Astrocyte of the spinal cord (primary cell): Measurements from ENCODE around the gene WAS.

Experiments used
- DNase-seq: peaks from one replicate; pipeline ENCODE4 v3.0.0; 2011; ENCODE audit warnings: low read depth, low spot score
- H3K4me3 ChIP-seq: 2 replicates; pipeline ENCODE4 v1.5.1; 2011; ENCODE audit warnings: low read depth, mild to moderate bottlenecking, low read length, moderate library complexity
- CTCF ChIP-seq: IDR thresholded peaks from 2 replicates; pipeline ENCODE4 v1.5.1; 2012; ENCODE audit warnings: low read depth, mild to moderate bottlenecking, low read length, inconsistent platforms
- in situ Hi-C: cut with HindIII; loops from 2 replicates; pipeline ENCODE4 v1.10.0; 2017; ENCODE audit warnings: low sequenced_read_pairs

Gene WAS

GRCh38 chrX:48703228-48703627, 19.6 kb downstream of the WAS start:
- DNase-seq = no peak
- no peak for TF ChIP-seq CTCF
- H3K4me3 ChIP-seq = no peak overlapping the region
- in situ Hi-C loops = no loop called here

- no peak overlapping the region for H3K4me3 ChIP-seq
- in situ Hi-C loops = no loop called here
- peak; percentile 19 for DNase-seq
- no peak for TF ChIP-seq CTCF
These were observed 20.3 kb downstream of the WAS start for GRCh38 chrX:48703642-48704481.

- TF ChIP-seq CTCF = no peak
- H3K4me3 ChIP-seq = no peak overlapping the region
- no peak for DNase-seq
- in situ Hi-C loops = no loop called here
These were observed 22.3 kb downstream of the WAS start for GRCh38 chrX:48705871-48706270.

- no peak overlapping the region for H3K4me3 ChIP-seq
- TF ChIP-seq CTCF = no peak
- in situ Hi-C loops = no loop called here
- no peak for DNase-seq
These were observed 26.0 kb downstream of the WAS start for GRCh38 chrX:48709522-48710112.

GRCh38 chrX:48711162-48711928, 27.7 kb downstream of the WAS start:
- no peak for DNase-seq
- H3K4me3 ChIP-seq = no peak overlapping the region
- in situ Hi-C loops = no loop called here
- TF ChIP-seq CTCF = no peak

GRCh38 chrX:48711929-48712505, 28.4 kb downstream of the WAS start:
- in situ Hi-C loops = no loop called here
- DNase-seq = no peak
- no peak for TF ChIP-seq CTCF
- H3K4me3 ChIP-seq = no peak overlapping the region
